Hindlimb muscle (tissue), 1 donor: ENCODE measurements around the gene SLC6A18. TPM values are rescaled to one million over a fixed set of nuclear protein-coding genes. Genes with fewer than 3 reads are reported as not detected.

Source experiments
- DNase-seq: peaks from one replicate; pipeline ENCODE4 v3.0.0-alpha.2; 2013
- polyA plus RNA-seq: library from polyadenylated mRNA; unstranded; fragments of 120-200 nt; gene quantifications from one replicate; pipeline ENCODE4 v1.2.1, GENCODE V29; 2013; ENCODE audit not compliant: insufficient read length

SLC6A18 gene
- polyA plus RNA-seq, 1 donor = not detected

DNA sequence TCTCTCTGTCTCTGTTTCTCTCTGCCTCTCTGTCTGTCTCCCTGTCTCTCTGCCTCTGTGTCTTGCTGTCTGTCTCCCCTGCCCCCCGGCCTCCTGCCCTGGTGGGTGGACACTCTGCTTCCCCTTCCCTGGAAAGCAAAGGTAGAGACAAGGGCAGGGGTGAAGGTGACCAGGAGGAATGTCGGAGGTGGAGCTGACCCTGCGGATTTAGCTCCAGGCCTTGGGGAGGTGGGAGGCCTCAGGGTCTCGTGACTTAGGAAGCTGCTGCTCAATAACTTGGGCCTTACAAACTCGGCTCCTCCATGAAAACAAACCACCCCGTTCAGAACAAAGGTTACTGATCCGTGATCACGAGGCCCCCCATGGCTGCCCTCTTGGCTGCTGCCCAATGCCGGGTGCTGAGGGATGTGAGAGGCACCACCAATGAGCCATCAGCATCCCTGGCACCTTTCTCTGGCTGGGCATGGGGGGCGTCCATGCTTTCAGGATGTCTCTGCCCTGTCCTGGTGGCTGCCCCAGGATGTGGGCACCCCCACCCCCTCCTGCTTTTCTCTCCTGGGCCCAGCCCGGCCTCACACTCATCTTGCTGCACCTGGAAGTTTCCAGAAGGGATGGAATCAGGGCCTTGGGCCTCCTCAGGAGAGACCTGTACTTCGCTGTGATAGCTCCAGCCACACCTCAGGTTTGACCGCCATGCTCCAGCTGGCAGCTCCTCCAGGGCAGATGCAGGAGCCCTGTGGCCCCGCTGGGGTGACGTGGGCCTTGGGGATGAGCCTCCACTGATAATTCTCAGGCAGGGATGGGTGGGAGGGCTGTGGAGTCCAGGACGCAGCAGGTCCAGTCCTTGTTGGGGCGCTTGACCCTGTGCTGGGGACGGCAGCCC lies 38.6 kb upstream of the SLC6A18 start:
- no peak for DNase-seq

DNA sequence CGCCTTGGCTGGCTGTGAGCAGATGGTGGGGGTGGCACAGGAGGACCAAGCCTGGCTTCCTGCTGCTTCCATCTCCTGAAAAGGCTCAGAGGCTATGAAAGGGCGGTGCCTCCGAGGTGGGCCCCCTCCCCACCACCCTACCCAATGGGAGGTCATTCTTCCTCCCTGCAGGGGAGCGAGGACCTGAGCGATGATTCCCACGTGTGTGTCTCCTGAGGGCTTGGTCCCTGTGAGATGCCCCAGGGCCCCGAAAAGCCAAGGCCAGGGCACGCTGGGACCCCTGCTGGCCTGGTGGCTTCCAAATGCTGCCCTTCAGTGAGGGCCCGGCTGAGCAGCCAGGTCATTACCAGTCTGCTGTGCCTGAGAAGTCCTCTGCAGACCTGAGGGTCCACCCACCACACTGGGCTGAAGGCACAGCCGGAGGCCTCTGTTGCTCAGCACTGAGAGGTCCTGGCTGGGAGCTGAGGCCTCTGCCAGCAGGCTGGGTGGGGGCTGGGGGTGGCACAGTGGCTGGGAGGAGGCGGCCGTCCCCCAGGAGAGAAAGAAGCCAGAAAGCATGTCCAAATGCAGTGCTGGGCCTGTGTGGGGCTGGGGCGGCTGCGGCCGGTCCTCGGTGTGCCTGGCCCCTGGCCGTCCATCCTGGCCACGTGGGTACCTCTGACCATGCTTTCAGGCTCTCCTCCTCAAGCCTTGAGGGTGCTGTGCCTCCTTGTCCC lies 37.8 kb upstream of the SLC6A18 start:
- DNase-seq = no peak

DNA sequence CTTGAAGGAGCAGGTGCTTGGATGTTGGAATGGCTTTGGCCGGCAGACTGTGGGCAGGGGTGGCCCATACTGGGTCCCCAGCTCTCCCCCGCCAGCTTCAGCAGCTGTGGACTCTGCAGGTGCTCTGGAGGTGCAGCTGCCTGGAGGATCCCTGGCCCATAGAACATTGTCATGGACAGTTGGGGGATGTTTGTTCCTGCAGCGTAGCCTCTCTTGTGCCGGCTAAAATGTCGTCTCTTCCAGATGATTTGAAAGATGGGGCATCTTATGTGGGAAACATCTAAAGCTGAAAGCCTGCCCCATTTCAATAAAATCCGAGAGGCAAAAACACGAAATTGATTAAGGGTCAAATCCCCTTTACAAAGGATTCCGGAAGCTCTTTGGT lies 37.2 kb upstream of the SLC6A18 start:
- DNase-seq = no peak

DNA sequence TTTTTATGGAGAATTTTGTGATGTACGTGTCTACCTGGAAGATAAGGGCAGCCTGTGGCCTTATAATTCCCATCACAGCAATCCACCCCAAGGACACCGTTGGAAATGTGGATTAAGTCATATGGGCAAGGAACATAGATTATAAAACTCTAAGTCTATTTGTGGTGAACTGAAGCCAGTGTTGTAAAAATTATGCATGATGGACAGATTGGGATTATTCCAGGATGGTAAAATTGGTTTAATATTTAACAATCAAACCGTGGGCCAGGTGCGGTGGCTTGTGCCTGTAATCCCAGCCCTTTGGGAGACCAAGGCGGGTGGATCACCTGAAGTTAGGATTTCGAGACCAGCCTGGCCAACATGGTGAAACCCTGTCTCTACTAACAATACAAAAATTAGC lies 36.7 kb upstream of the SLC6A18 start:
- DNase-seq = no peak

DNA sequence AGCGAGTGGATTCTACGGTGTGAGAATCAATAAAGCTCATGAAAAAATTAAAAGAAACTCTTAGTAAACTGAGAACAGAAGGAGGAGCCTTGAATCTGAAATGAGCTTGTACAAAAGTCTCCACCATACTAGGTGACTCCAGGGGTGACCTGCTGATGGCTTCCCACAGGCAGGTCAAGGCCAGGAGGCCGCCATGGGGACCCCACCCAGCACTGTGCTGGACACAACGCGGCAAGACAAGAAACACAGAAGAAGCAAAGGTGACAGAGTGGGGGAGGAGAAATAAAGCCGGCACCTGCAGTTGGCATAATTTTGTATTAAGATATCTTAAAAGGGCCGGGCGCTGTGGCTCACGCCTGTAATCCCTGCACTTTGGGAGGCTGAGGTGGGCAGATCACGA lies 35.9 kb upstream of the SLC6A18 start:
- DNase-seq = no peak

DNA sequence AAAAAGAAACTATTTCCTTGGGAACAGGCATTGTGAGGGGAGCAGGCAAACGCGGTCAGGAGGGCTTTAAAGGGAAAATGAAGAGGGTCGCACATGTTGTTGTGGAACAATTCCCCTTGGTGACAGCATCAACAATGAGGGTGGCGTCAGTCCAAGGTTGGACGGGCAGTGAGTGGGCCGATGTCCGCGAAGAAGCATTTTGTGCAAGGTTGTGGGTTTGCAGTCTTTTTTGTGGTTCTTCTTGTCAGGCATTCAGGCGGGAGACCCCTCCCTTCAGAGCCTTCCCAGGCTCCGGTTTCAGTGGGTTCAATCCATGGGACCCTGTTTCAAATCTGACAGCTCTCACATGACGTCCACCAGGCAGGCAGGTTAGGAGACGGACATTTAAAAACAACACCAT lies 34.9 kb upstream of the SLC6A18 start:
- DNase-seq = no peak

DNA sequence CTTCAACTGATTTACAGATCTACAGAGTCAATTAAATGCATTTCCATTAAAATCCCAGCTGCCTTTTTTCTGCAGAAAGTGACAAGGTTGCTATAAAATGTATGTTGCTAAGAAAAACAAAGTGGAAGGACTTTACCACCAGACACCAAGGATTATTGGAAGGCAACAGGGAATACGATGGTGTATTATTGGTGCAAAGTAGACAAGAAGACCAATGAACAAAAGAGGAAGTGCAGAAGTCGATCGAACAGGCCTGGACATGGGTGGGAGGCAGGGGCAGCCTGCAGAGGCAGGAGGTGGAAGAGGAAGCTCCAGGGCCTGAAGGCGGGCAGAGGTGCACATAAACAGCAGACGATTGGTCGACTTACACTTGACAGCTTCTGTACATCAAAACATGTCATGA lies 34.3 kb upstream of the SLC6A18 start:
- no peak for DNase-seq

DNA sequence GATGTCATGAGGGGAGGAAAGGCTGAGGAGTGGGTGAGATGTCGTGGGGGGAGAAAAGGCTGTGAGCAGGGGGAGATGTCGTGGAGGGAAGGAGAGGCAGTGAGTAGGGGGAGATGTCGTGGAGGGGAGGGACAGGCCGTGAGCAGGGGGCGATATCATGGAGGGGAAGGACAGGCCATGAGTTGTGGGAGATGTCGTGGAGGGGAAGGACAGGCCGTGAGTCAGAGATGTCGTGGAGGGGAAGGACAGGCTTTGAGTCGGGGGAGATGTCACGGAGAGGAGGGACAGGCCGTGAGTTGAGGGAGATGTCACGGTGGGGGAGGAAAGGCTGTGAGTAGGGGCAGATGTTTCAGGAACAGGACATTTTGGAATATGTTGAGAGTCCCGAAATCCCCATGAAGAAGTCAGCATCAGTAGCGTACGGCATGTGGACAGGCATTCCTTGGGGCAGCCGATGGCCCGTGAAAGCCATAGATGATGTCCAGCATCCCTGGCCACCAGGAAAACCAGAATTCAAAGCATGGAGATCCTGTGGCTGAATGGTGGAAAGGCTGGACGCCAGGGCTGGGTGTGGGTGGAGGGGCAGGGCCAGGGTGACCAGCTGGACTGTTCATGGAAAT lies 32.1 kb upstream of the SLC6A18 start:
- DNase-seq = no peak

DNA sequence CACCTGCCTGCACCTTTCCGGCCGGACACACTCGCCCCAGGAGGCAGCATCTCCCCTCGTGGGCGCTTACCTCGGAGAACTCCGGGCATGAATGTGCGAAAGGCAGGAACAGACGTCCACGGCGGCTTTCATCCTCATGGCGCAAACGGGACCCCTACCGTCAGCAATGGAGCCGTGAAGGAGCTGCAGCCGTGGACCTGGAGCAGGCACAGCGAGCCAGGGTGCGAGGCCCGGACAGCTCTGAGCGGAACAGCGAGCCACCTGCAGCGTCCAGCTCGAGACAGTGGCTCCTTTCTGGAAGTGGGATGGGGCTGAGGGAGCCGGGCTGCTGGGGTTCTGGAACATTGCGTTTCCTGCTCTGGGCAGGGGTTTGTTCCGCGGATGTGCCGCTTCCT lies 31.6 kb upstream of the SLC6A18 start:
- DNase-seq = no peak

DNA sequence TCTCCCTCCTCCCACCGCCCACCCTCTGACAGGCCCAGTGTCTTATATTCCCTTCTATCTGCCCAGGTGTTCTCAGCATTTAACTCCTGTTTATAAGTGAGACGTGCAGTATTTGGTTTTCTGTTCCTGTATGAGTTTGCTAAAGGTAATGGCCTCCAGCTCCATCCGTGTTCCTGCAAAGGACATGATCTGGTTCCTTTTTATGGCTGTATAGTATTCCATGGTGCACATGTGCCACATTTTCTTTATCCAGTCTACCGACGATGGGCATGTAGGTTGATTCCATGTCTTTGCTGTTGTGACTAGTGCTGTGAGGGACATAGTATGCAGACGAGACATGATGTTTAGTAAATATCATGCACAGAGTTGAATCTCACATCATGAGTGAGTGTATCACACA lies 30.8 kb upstream of the SLC6A18 start:
- no peak for DNase-seq

DNA sequence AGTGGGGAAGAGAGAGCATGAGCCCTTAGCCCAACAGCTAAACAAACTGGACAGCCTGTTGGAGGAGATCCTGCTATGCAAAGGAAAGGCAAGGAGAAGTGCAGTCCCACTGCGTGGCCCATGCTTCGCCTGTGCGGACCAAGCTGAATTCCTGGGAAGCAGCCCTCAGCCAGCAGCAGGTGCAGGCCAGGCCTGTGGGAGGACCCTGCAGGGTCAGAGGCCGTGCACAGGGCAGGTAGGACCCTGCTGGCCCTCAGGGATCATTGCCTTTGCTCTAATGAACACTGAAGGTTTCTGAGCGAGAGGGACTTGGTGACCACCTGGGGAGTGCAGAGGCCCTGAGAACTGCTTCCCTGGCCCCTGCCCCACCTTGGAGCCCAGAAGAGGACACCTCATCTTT lies 29.7 kb upstream of the SLC6A18 start:
- DNase-seq = no peak

DNA sequence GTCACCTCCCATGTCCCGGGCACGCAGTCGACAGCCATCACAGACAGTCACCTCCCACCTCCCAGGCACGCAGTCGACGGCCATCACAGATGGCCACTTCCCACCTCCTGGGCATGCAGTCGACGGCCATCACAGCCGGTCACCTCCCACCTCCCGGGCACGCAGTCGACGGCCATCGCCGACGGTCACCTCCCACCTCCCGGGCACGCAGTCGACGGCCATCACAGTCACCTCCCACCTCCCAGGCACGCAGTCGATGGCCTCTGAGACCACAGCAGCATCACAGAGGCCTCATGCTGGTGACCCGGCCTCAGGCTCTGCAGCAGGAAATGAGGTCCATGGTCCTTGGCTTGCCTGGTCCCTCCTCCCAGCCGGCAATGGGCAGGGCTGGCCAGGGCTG lies 29.3 kb upstream of the SLC6A18 start:
- DNase-seq = no peak

DNA sequence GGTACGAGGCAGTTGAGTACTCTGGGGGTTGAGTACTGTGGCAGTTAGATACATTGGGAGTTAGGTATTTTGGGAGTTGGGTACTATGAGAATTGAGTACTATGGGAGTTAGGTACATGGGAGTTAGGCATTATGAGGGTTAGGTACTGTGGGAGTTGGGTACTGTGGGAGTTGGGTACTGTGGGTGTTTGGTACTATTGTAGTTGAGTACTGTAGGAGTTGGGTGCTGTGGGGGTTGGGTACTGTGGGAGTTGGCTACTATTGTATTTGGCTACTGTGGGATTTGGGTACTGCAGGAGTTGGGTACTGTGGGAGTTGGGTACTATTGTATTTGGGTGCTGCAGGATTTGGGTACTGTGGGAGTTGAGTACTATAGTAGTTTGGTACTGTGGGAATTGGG lies 28.6 kb upstream of the SLC6A18 start:
- no peak for DNase-seq

DNA sequence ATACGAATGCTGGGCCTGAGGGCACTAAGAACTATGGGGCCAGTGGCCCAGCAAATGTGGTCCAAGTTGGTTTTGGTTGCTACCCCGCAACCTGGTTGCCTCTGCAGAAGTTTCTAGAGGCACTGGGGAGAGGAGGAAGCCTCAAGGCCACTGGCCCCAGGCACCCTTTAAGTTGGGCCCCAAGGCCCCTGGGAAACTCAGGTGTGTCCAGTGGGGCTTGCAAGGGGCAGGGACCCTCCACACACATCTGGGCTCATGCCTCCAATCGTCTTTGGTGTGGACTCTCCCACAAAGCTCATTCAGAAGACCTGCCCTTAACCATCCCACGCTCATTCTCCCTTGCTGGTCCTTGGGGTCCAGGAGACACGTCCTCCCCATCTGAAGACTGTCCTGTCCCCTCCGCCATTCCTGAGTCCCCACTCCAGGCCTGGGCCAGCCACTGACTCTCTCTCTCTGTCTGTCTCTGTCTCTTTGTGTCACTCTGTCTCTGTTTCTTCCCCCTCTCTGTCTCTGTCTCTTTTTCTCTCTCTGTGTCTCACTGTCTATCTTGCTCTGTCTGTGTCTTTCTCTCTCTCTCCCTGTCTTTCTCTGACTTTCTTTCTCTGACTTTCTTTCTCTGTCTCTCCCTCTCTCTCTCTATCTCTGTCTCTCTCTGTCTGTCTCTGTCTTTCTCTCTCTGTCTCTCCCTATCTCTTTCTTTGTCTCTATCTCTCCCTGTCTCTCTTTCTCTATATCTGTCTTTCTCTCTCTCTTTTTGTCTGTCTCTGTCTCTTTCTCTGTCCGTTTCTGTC lies 27.1 kb upstream of the SLC6A18 start:
- DNase-seq = no peak

DNA sequence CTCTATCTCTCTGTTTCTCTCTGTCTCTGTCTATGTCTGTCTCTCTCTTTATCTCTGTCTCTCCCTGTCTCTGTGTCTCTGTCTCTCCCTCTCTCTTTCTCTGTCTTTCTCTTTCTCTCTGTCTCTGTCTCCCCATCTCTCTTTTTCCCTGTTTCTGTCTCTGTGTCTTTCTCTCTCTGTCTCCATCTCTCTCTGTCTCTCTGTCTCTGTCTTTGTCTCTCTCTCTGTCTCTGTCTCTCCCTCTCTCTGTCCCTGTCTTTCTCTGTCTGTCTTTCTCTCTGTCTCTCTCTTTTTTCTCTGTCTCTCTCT lies 25.9 kb upstream of the SLC6A18 start:
- DNase-seq = no peak

DNA sequence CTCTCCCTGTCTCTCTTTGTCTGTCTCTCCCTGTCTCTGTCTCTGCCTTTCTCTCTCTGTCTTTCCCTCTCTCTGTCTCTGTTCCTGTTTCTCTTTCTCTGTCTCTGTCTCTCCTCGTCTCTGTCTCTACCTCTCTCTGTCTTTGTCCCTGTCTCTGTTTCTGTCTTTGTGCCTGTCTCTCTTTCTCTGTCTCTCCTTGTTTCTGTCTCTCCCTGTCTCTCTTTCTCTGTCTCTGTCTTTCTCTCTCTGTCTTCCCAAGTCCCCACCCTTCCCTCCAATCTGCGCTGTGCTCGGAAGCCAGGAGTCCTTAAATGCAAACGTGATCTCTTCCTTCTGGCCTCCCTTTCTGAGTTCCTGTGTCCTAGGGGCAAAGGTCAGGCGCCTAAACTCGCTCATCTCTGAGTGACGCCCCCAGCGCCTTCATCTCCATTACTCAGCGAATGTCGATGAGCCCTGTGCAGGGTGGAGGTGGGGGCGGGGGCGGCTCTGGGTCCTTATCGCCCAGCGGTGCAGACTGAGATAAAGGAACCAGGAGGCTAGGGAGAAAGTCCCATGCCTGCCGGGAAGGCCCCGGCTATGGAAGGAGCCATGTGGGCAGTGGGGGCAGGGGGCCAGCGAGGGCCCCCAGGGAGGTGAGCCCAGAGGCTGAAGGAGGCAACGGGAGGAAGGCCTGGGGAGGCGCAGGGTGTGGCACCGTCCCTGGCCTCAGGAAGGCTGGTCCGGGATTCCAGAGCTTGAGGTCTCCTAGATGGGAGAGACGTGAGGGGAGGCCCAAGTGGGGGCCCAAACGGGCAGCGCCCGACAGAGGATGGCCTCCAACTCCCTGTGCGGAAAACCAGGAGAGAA lies 25.3 kb upstream of the SLC6A18 start:
- DNase-seq = no peak

DNA sequence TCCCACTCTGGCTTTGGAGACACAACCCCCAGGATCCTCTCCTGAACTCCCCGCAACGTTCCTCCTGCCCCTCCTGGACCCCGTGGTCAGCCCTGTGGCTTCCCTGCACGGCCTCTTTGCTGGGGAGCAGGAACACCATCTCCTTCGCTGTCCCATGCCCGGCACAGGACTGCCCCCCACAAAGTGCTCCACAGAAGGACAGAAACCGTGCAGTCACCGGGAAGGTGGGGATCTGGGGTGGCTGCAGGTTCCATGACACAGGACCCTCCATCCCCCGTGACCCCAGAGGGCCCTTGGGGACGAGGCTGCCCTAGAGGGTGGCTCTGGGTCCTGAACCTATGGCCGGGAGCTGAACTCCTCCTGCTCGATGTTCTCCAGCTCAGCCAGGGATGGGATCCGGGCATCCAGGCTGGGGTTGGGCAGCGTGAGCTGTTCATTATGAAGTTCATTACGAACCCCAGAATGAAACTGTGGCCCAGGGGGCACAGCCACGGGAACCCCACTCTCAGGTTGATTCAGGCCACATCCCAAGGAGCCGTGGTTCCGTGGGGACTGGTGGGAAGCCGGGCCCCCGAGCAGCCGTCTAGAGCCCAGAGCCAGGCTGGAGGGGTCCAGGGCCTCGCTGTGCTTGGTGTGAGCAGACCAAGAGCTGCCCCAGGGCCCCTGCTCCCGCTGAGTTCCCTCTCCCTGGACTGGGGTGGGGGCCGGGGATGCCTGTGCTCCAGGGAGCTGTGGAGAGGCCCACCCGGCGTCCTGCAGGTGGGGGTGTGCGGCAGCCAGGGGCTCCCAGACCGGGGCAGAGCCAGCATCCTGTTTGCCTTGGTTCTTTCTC lies 24.5 kb upstream of the SLC6A18 start:
- no peak for DNase-seq

DNA sequence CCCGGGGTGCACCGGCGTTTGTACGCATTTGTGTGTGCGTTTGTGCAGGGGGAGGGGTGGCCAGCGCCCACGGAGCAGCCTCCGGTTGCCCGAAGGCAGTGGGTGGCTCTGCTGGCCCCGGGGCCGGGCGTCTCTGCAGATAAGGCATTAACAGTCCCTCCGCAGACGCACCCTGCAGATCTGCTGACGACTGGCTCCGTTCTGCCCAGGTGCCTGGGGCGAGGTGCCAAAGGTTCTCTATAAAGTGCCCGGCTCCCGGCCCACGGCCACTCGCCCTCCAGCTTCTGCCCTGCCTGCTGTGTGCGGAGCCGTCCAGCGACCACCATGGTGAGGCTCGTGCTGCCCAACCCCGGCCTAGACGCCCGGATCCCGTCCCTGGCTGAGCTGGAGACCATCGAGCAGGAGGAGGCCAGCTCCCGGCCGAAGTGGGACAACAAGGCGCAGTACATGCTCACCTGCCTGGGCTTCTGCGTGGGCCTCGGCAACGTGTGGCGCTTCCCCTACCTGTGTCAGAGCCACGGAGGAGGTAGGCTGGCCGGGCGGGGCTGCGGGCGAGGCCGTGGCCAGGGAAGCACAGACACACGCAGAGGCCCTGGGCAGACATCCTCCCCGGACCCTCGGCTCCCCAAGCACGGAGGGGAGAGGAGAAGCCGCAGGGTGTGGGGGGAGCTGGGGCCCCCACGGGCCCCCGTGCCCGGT lies 23.7 kb upstream of the SLC6A18 start, which contains the start of gene SLC6A19:
SLC6A19 (plus strand) TSS at position 269 of the 699 bp plus-strand sequence; CDS start at position 325, 56 bp downstream.
- DNase-seq = no peak

DNA sequence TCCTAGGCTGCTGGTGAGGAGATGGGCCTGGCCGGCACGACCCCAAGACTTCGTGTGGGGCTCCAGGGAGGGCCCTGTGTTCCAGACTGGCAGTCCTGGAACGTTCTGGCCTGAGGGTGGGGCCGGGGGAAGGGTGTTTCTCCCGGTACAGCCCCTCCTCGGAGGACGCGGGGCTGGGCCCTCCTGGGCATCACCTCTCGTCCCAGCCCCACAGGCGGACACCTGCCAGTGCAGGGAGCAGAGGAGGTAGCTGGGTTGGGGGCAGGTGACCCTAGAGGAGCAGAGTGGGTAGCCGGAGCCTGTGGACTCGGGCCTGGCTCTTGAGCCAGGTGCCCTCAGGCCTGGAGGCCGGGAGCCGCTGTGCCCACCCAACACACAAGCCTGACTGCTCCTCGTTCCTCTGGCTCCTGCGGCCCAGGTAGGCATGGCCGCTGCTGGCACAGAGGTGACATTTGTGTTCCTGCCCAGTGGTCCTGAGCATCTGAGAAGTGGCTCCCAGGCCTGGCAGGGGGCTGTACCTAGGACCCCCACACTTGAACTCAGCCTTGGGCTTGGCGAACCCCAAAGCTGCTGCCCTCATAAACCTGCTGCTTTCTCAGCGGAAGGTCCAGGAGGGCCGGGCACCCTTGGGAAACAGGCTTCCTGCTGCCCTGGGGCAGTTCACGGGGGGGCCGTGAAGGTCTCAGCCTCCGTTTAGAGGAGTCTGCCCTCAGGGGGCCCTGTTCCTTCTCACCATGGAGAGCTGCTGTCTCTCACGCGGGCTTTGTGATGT lies 23.0 kb upstream of the SLC6A18 start:
- no peak for DNase-seq

DNA sequence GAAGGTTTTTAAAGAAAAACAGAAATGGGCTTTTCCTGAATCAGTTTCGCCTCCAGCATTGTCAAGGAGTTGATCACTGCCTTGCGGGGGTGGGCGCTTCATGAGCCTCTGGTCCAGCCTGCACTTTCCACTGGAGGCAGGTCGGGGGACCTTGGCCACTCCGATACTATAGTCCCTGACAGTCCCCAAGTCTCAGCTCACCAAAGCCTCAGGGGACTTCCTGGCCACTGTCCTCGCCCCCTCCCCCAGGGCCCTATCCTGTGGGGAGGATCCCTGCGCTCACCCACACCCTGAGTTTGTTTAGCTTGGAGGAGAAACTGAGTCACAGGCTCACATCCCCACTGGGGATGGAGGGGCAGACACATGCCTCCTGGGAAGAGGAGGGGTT lies 22.4 kb upstream of the SLC6A18 start:
- DNase-seq = no peak
